Right lobe of liver (tissue), 6 donors: ENCODE data around the gene GPR156. TPM values are rescaled to one million over a fixed set of nuclear protein-coding genes. Genes with fewer than 3 reads are reported as not detected.

ENCODE experiments used
- ATAC-seq, 4 donors: fragments of 200-7000 bp; cut with Tn5 transposase; one replicate each; pipeline ENCODE4 v1.9.1; 2020; ENCODE audit warnings: mild to moderate bottlenecking in 4 of 4, moderate library complexity in 4 of 4
- DNase-seq, 3 donors: peaks; one replicate each; pipeline ENCODE4 v3.0.0-alpha.2; 2020
- H3K27ac ChIP-seq, 3 donors: fragments of 200-600 bp; one replicate each; pipeline ENCODE4 v1.8.0; 2022
- H3K27me3 ChIP-seq, 2 donors: fragments of 200-600 bp; one replicate each; pipeline ENCODE4 v1.8.0; 2022
- H3K36me3 ChIP-seq, 4 donors: fragments of 200-600 bp; sonication (generic) in 1 of 4; one replicate each; pipeline versions ENCODE4 v1.5.1 to v1.8.0; 2017 to 2022; ENCODE audit warnings: control low read depth in 1 of 4
- H3K4me1 ChIP-seq, 4 donors: fragments of 200-600 bp; sonication (generic) in 1 of 4; one replicate each; pipeline versions ENCODE4 v1.5.1 to v1.8.0; 2017 to 2022; ENCODE audit warnings: control low read depth in 1 of 4
- H3K4me3 ChIP-seq, 3 donors: fragments of 200-600 bp; one replicate each; pipeline ENCODE4 v1.8.0; 2022
- H3K9me3 ChIP-seq, 4 donors: fragments of 200-600 bp; sonication (generic) in 1 of 4; one replicate each; pipeline versions ENCODE4 v1.5.1 to v1.8.0; 2017 to 2022; ENCODE audit warnings: control low read depth in 1 of 4
- POLR2A ChIP-seq: fragments of 450-650 bp; IDR thresholded peaks from one replicate; pipeline ENCODE4 v1.6.1; 2017; ENCODE audit warnings: antibody characterized with exemption, mild to moderate bottlenecking
- WGBS: methylation state at CpG from one replicate; pipeline ENCODE4 v1.1.6; 2018; ENCODE audit warnings: low coverage, low lambda C conversion rate; ENCODE audit not compliant: insufficient coverage; ENCODE audit errors: missing lambda C conversion rate; 5-methylcytosine and 5-hydroxymethylcytosine counted together
- intact Hi-C, 2 donors: fragments of 100-400 bp; cut with DNase I; formaldehyde crosslinking; loops; one replicate each; pipeline versions ENCODE4 v1.11.2 to v1.14.1; 2022
- total RNA-seq, 6 experiments: library from RNA; depleted of rRNA in 2 of 6; stranded (reverse); fragments of >200 nt in 2 of 6; fragmentation: NEBNext Ultra II Directional in 3 of 6; extraction: Animal tissue kit (Norgen Biotek cat#: 25700) in 3 of 6; gene quantifications; one replicate each; pipeline versions ENCODE4 v1.1.0 to v1.2.4, GENCODE V29; 2016 to 2023
- TF ChIP-seq, protein P1 (sequence below), 4 donors: fragments of 200-600 bp in 3 of 4; fragments of 450-650 bp in 1 of 4; IDR thresholded peaks; one replicate each; pipeline versions ENCODE4 v1.5.1 to v1.8.0; 2016 to 2022; ENCODE audit warnings: antibody characterized with exemption in 4 of 4, mild to moderate bottlenecking in 2 of 4
- donor health status: DM: no; HTN: yes; CAD: no.
- donor health status: DM: no; HTN: no; CAD: no.
- donor health status: DM: no; HTN: no; CAD: no.
- donor health status: DM: no; HTN: yes; CAD: no.
- donor health status: DM: no; HTN: yes; CAD: no.

GPR156 gene
- total RNA-seq, 6 experiments from 2014 or later, result not detected

DNA sequence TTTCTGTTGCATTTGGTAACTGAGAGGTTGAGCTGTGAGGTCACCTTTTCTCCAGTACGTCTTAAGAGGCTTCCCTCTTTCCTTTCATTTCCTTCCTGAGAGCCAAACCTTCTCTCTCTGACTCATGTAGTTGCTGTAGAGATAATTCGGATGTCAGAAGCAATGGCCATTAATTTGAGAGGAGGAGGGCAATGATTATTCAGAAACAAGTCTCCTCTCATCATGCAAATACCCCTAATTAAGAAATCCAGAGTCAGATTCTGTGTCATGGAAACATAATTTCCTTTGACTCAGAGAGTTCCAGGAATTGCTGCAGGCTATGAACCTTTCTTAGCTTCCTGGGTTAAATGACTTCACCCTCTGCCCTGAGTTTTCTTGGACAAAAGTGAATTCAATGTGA is 131.7 kb downstream of the GPR156 start:
- no peaks in the 10 kb centered on the region for H3K27me3 ChIP-seq
- no peaks in the 10 kb centered on the region for H3K9me3 ChIP-seq
- DNase-seq (no peak), ATAC-seq (no peak)
- no peak overlapping the region for H3K4me3 ChIP-seq
- H3K27ac ChIP-seq, result no peak overlapping the region
- H3K36me3 ChIP-seq, result no peaks in the 10 kb centered on the region
- intact Hi-C loops, result no loop called here
- H3K4me1 ChIP-seq, result no peaks in the 10 kb centered on the region
- no peak for TF ChIP-seq POLR2A
- TF ChIP-seq, protein P1, sequence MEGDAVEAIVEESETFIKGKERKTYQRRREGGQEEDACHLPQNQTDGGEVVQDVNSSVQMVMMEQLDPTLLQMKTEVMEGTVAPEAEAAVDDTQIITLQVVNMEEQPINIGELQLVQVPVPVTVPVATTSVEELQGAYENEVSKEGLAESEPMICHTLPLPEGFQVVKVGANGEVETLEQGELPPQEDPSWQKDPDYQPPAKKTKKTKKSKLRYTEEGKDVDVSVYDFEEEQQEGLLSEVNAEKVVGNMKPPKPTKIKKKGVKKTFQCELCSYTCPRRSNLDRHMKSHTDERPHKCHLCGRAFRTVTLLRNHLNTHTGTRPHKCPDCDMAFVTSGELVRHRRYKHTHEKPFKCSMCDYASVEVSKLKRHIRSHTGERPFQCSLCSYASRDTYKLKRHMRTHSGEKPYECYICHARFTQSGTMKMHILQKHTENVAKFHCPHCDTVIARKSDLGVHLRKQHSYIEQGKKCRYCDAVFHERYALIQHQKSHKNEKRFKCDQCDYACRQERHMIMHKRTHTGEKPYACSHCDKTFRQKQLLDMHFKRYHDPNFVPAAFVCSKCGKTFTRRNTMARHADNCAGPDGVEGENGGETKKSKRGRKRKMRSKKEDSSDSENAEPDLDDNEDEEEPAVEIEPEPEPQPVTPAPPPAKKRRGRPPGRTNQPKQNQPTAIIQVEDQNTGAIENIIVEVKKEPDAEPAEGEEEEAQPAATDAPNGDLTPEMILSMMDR (IDR thresholded peaks at IDR 0.05), result no peak
- 41% methylated on average over 2 of the region's 2 CpGs for WGBS

DNA sequence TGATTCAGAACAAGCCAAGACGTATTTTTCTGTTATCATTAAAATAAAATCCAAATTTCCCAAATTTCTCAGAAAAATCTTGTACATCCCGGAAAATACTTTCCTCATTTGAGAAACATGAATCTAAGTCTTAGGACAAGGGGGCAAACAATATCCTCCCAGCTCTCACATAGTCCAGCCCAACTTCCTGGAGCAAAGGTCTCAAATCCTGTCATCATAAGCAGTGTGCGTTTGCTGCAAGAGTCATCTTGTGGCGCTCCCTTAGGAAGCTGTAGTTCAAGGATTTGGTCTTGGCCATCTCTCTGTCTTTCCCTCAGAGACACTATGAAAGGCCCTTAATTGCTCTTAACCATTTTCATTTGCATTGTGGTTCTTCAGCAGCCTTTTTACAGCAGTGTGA is 133.2 kb downstream of the GPR156 start:
- Histone ChIP-seq H3K36me3 (no peaks in the 10 kb centered on the region), H3K27ac (no peak overlapping the region), H3K27me3 (no peaks in the 10 kb centered on the region), H3K4me3 (no peak overlapping the region), H3K4me1 (no peaks in the 10 kb centered on the region), H3K9me3 (no peaks in the 10 kb centered on the region)
- intact Hi-C loops, result no loop called here
- ATAC-seq (peak in 1 of 4 donors; percentile 31), DNase-seq (no peak)
- 41% methylated on average over 2 of the region's 4 CpGs for WGBS
- TF ChIP-seq POLR2A, result no peak

DNA sequence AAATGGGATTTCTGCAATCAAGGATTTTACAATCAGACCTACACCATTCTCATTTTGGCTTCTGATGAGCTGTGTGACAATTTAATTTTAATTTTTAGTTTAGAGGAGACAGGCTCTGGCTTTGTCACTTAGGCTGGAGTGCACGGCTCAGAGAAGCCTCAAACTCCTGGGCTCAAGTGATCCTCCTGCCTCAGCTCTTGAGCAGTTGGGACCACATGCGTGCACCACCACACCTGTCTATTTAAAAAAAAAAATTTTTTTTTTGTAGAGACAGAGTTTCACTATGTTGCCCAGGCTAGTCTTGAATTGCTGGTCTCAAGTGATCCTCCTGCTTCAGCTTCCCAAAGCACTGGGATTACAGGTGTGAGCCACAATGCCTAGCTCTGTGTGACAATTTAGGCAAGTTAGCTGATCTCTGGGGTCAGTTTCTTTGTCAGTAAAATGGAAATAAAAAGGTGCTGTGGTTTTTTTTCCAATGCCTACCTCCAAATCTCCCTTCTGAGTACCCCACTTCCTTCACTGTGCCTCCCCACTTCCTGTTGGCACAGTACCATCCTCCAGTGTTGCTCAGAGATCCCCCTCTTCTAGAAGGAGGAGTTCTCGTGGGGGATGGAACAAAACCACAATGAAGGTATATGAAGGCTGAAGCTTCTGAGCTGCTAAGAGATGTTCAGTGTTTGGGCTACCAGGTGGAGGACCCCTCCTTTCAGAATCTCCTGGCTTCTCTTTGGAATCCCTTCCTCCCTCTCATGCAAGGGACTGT is 136.7 kb downstream of the GPR156 start:
- H3K27ac ChIP-seq, result no peak overlapping the region
- H3K4me3 ChIP-seq, result no peak overlapping the region
- no peaks in the 10 kb centered on the region for H3K9me3 ChIP-seq
- WGBS, result 74% methylated on average over 3 of the region's 3 CpGs
- no peak for DNase-seq
- no peaks in the 10 kb centered on the region for H3K36me3 ChIP-seq
- no peaks in the 10 kb centered on the region for H3K27me3 ChIP-seq
- intact Hi-C loops, result no loop called here
- ATAC-seq, result no peak
- TF ChIP-seq POLR2A, result no peak
- TF ChIP-seq, protein P1 (IDR thresholded peaks at IDR 0.05), result no peak
- no peaks in the 10 kb centered on the region for H3K4me1 ChIP-seq

DNA sequence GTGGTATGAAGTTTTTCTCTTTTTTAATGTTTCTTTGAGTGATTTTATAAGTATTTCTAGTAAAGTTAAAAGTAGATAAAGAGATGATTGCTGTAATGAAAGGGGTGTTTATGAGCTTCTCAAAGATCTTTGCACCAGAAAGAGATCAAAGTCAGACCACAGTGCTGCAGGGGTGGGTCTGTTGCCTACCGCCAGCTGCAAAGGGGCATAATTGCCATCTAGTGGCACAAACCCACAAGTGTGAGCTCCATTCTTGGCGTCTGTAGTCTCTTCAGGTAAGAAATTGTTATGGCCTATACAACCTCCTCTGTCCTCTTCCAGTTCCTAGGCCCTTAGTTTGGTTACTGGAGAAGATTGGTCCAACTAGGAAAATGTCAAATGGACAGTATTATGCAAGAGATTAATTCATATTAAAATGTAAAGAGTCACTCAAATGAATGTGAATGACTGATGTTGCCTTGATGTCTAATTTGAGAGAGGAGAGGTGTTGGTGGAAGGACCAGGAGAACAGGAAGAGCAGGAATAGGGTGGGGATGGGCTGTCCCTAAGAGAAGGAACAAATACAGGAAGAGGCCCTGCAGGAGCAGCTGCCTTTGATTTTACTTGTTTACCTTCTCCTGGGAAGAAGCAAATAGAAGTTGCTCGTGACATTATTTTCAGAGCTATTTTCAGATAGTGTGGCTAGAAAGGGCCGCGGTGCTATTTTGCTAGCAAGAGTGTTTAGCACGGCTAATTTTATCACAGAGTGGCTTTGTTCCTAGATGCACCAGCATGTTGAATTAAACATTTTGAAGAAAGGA is 137.8 kb downstream of the GPR156 start:
- DNase-seq (no peak), ATAC-seq (peak; percentile 65 to 80 (median 77))

More for the DNA sequence above, 137.8 kb downstream of the GPR156 start:
- Histone ChIP-seq H3K27me3 (no peaks in the 10 kb centered on the region), H3K4me3 (no peak overlapping the region), H3K36me3 (no peaks in the 10 kb centered on the region), H3K9me3 (no peaks in the 10 kb centered on the region), H3K4me1 (no peaks in the 10 kb centered on the region), H3K27ac (no peak overlapping the region)
- WGBS, result 53% methylated on average over 6 of the region's 6 CpGs
- intact Hi-C loops, result no loop called here
- no peak for TF ChIP-seq POLR2A
- TF ChIP-seq, protein P1 (IDR thresholded peaks at IDR 0.05), result peak; percentile 28 to 40 (median 36)
